KBM-7 (cell line): ENCODE results near the gene FGF9.

Source experiments
- DNase-seq: peaks from one replicate; pipeline ENCODE4 v3.0.0-alpha.2; 2015
- in situ Hi-C: fragments of 300-500 bp; cut with MboI; formaldehyde crosslinking; loops from 2 replicates; pipeline ENCODE4 v1.14.3; 2020; ENCODE audit warnings: low sequenced_read_pairs, low pct_unique_long_range_greater_than_20kb, mixed read lengths

The FGF9 gene

GRCh38 chr13:21696865-21697448, 26.1 kb downstream of the FGF9 start:
- no peak for DNase-seq
- in situ Hi-C loops: no loop called here

- DNase-seq: no peak
- in situ Hi-C loops: no loop called here
These were observed 28.2 kb downstream of the FGF9 start for GRCh38 chr13:21698817-21699679.

- in situ Hi-C loops: no loop called here
- DNase-seq: no peak
These were observed 30.6 kb downstream of the FGF9 start for GRCh38 chr13:21701460-21701859.

GRCh38 chr13:21703846-21704245, 33.0 kb downstream of the FGF9 start:
- no peak for DNase-seq
- in situ Hi-C loops: no loop called here

- in situ Hi-C loops: no loop called here
- no peak for DNase-seq
These were observed 36.7 kb downstream of the FGF9 start for GRCh38 chr13:21707586-21707985.

- in situ Hi-C loops: no loop called here
- DNase-seq: no peak
These were observed 38.8 kb downstream of the FGF9 start for GRCh38 chr13:21709697-21710096.

GRCh38 chr13:21710163-21710562, 39.3 kb downstream of the FGF9 start:
- in situ Hi-C loops: no loop called here
- DNase-seq: no peak

GRCh38 chr13:21717817-21718216, 46.9 kb downstream of the FGF9 start:
- in situ Hi-C loops: no loop called here
- DNase-seq: no peak

GRCh38 chr13:21719463-21719862, 48.6 kb downstream of the FGF9 start:
- no peak for DNase-seq
- in situ Hi-C loops: no loop called here

- DNase-seq: no peak
- in situ Hi-C loops: no loop called here
These were observed 53.1 kb downstream of the FGF9 start for GRCh38 chr13:21723807-21724505.

GRCh38 chr13:21730186-21730880, 59.5 kb downstream of the FGF9 start:
- DNase-seq: peak; percentile 60
- in situ Hi-C loops: no loop called here

GRCh38 chr13:21733475-21734263, 62.8 kb downstream of the FGF9 start:
- in situ Hi-C loops: no loop called here
- DNase-seq: no peak

- in situ Hi-C loops: no loop called here
- DNase-seq: no peak
These were observed 64.1 kb downstream of the FGF9 start for GRCh38 chr13:21734961-21735360.

- in situ Hi-C loops: no loop called here
- DNase-seq: no peak
These were observed 65.0 kb downstream of the FGF9 start for GRCh38 chr13:21735701-21736401.

GRCh38 chr13:21736926-21737325, 66.1 kb downstream of the FGF9 start:
- DNase-seq: no peak
- in situ Hi-C loops: no loop called here

- in situ Hi-C loops: no loop called here
- no peak for DNase-seq
These were observed 67.8 kb downstream of the FGF9 start for GRCh38 chr13:21738630-21739029.

GRCh38 chr13:21739771-21740170, 68.9 kb downstream of the FGF9 start:
- in situ Hi-C loops: no loop called here
- no peak for DNase-seq

GRCh38 chr13:21741396-21741979, 70.6 kb downstream of the FGF9 start:
- in situ Hi-C loops: no loop called here

More at GRCh38 chr13:21741396-21741979, 70.6 kb downstream of the FGF9 start:
- no peak for DNase-seq
